Activated CD8-positive, alpha-beta T cell treated with anti-CD3 and anti-CD28 coated beads, Interleukin-2, amount 10 ng/mL, durations not matched to agents 7 days and 5 days (primary cell): ENCODE measurements around the gene BZW2. TPM values are rescaled to one million over a fixed set of nuclear protein-coding genes. Genes with fewer than 3 reads are reported as not detected.
"Not testable (repeated sequence)": the region's sequence is repeated elsewhere in the genome, so short reads cannot be mapped to it uniquely, and the experiment has no call there.

Source experiments
- ATAC-seq: fragments of 150-1000 bp; cut with Tn5 transposase; one replicate; pipeline ENCODE4 v1.10.0; 2021; ENCODE audit warnings: moderate library complexity
- CTCF ChIA-PET: fragments of 350-600 bp; sonication (Branson Sonifier 250); formaldehyde crosslinking; loops from one replicate; lab custom pipeline; 2021; ENCODE audit warnings: antibody characterized with exemption; lab: Charles Lee
- POLR2A ChIA-PET: fragments of 350-600 bp; sonication (Branson Sonifier 250); formaldehyde crosslinking; loops from one replicate; lab custom pipeline; 2021; ENCODE audit warnings: antibody characterized with exemption; lab: Charles Lee
- DNase-seq: peaks from one replicate; pipeline ENCODE4 v3.0.0-alpha.2; 2020
- H3K27ac Mint-ChIP-seq: one replicate; pipeline ENCODE4 v1.8.0; 2021; ENCODE audit warnings: mild to moderate bottlenecking, mixed read lengths
- H3K27me3 Mint-ChIP-seq: one replicate; pipeline ENCODE4 v1.8.0; 2021; ENCODE audit warnings: low read depth, mixed read lengths
- H3K36me3 Mint-ChIP-seq: one replicate; pipeline ENCODE4 v1.8.0; 2021; ENCODE audit warnings: low read depth, mixed read lengths
- H3K4me1 Mint-ChIP-seq: one replicate; pipeline ENCODE4 v1.8.0; 2021; ENCODE audit warnings: low read depth, mixed read lengths
- H3K4me3 Mint-ChIP-seq: one replicate; pipeline ENCODE4 v1.8.0; 2021; ENCODE audit warnings: mild to moderate bottlenecking, mixed read lengths
- H3K9me3 Mint-ChIP-seq: one replicate; pipeline ENCODE4 v1.8.0; 2022; ENCODE audit warnings: mixed read lengths; ENCODE audit not compliant: insufficient read depth
- total RNA-seq, 2 experiments: library from RNA; stranded (reverse); gene quantifications; one replicate each; pipeline ENCODE4 v1.2.3, GENCODE V29; 2021

Gene BZW2
- total RNA-seq, 2 experiments from 2014 or later, result 59.7 to 62.3 TPM

DNA sequence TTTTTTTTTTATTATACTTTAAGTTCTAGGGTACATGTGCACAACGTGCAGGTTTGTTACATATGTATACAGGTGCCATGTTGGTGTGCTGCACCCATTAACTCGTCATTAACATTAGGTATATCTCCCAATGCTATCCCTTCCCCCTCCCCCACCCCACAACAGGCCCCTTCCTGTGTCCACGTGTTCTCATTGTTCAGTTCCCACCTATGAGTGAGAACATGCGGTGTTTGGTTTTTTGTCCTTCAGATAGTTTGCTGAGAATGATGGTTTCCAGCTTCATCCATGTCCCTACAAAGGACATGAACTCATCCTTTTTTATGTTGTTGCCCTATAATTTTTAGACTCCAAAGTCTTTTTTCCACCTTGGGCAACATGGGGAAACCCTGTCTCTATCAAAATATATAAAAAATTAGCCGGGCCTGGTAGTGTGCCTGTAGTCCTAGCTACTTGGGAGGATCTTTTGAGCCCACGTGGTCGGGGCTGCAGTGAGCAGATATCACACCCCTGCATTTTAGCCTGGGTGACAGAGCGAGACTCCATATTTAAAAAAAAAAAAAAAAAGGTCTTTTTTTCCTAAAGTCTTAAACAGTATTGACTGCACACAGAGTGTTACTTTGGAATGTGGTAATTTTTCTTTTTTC, 14.0 kb downstream of the BZW2 start:
- H3K27me3 Mint-ChIP-seq, POLR2A ChIA-PET, ATAC-seq, H3K4me3 Mint-ChIP-seq, H3K9me3 Mint-ChIP-seq, H3K27ac Mint-ChIP-seq, DNase-seq, CTCF ChIA-PET: not testable (repeated sequence)
- H3K4me1 Mint-ChIP-seq, result peaks cover 16% of the 10 kb centered on the region
- H3K36me3 Mint-ChIP-seq, result peaks cover 21% of the 10 kb centered on the region

DNA sequence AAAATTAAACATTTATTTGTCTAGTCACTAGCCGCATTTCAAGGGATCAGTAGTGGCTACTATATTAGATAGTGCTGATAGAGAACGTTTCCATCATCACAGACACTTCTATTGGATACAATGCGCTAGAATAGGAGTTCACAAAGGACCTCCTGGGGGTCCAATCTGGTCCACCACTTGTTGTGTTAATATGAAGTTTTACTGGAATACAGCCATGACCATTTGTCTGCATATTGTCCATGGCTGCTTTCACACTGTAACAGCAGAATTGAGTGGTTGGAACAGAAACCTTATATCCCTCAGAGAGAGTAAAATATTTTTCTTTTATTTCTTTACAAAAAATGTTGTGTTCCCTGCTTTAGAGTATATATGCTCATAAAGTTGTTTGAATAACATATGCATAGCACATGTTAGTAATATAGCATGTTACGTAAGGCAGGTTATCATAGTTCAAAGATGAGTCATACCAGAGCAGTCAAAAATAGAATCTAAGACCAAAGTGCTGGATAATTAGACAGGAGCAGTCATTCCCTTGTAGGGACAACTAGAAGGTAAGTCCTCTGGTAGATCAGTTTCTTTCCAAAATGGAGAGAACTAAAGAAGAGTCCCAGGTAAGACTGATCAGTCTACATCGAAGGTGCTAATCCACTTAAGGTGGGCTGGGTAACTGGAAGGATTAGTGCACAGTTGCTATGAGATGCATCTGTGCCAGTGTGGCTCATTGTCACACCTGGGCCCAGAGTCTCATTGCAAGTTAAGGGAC, 14.9 kb downstream of the BZW2 start:
- CTCF ChIA-PET, result no interaction called here
- H3K4me3 Mint-ChIP-seq, result no peak overlapping the region
- H3K36me3 Mint-ChIP-seq, result peaks cover 24% of the 10 kb centered on the region
- no peak for ATAC-seq
- no peaks in the 10 kb centered on the region for H3K27me3 Mint-ChIP-seq
- H3K4me1 Mint-ChIP-seq, result peaks cover 16% of the 10 kb centered on the region
- POLR2A ChIA-PET, result no interaction called here
- DNase-seq, result no peak
- H3K9me3 Mint-ChIP-seq, result no peaks in the 10 kb centered on the region
- no peak overlapping the region for H3K27ac Mint-ChIP-seq

DNA sequence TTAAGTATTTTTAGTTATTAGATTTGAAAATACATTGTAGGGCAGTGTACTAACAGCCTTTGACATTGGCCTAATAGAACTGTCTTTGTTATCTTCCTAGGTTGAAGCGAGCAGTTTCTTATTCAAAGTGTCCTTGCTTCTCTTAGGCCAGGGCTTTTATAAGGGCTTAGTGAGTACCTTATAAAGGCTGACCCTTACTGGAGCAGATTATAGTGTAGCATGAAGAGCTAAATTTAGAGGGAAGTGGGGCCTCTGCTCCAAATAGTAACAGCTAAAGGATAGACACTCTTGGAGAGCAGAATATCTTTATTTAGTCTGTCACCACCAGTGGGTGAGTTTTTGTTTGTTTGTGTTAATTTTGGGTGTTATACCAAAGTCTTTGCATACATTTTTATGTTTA, 15.9 kb downstream of the BZW2 start:
- Mint-ChIP-seq H3K36me3 (peaks cover 20% of the 10 kb centered on the region), H3K9me3 (no peaks in the 10 kb centered on the region), H3K27me3 (no peaks in the 10 kb centered on the region), H3K4me3 (no peak overlapping the region), H3K27ac (no peak overlapping the region), H3K4me1 (peaks cover 16% of the 10 kb centered on the region)
- POLR2A ChIA-PET, result no interaction called here
- ATAC-seq (no peak), DNase-seq (no peak)
- CTCF ChIA-PET, result interaction anchor here (0.7 kb wide), 1 partner anchor 23 kb away, joined by 3 read pairs; no protein-coding TSS in a partner anchor

DNA sequence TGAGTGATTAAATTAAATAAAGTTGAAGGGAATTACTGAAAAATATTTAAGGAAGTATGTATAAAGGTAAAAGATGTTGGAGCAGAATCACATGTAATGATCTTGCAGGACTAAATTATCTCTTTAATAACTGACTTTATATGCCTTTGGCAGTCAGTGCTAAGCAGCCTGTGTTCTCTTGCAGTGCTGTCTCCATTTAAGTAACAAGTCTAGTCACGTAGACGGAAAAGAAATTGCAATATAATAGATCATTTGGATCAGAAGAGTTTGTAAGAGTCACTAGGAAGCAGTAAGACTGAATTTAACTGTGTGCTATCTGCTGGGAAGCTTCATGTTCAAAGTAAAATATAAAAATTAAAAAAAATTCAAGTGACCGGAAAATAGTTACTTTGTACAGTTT, 21.4 kb downstream of the BZW2 start:
- CTCF ChIA-PET, result no interaction called here
- Mint-ChIP-seq H3K36me3 (peaks cover 52% of the 10 kb centered on the region), H3K4me1 (peaks cover 3% of the 10 kb centered on the region), H3K4me3 (no peak overlapping the region), H3K9me3 (no peaks in the 10 kb centered on the region), H3K27me3 (no peaks in the 10 kb centered on the region), H3K27ac (no peak overlapping the region)
- no peak for ATAC-seq
- POLR2A ChIA-PET, result no interaction called here
- no peak for DNase-seq

DNA sequence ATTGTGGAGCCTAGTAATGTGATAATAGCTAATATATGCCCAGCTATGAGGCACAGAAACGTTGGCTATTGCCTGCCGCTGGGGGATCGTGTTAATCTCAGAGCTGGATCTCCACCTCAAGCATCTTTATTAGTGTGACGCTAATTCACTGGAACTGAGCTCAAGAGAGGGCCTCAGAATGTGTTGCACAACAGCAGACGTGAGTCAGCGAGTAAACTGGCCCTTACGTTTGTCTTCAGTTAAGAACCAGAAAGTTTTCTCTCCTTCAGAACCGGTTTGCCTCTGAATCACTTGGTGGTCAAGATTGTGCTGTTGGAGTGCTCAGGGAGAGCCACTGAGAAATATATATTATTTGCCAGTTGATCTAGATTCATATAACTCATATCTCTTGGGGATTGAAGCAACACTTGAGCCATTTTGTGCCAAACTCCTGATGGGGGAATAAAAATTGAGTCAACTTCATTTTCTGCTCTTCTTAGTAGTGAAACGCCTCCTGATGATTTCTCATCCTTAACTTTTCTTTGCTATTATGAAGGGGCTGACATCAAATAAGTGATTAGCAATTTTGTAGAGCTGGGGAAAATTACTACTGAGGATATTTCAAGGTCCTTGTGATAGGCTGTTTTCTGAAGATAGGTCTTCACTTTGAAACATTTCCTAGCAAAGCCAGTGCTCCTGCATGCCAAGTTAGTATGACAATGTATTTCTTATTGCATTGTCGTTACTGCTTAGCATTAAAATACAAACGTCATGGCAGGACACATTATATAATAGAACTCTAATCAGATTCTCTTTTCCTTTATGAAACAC, 22.3 kb downstream of the BZW2 start:
- no peaks in the 10 kb centered on the region for H3K27me3 Mint-ChIP-seq
- H3K9me3 Mint-ChIP-seq, result no peaks in the 10 kb centered on the region
- ChIA-PET CTCF (no interaction called here), POLR2A (no interaction called here)
- ATAC-seq (no peak), DNase-seq (no peak)
- no peaks in the 10 kb centered on the region for H3K4me1 Mint-ChIP-seq
- no peak overlapping the region for H3K27ac Mint-ChIP-seq
- H3K36me3 Mint-ChIP-seq, result peaks cover 59% of the 10 kb centered on the region
- no peak overlapping the region for H3K4me3 Mint-ChIP-seq

DNA sequence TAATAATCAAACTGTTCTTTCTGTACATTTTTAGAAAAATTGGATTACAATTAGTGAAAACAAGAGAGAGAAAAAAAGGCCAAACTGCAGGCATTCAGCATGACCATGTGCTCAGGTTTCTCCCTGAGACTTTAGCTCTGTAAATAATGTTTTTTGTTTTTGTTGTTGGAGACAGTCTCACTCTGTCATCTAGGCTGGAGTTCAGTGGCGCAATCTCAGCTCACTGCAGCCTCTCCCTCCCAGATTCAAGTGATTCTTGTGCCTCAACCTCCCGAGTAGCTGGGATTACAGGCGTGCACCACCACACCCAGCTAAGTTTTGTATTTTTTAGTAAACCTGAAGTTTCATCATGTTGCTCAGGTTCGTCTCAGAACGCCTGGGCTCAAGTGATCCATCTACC, 23.0 kb downstream of the BZW2 start:
- Mint-ChIP-seq H3K4me3 (no peak overlapping the region), H3K27me3 (no peaks in the 10 kb centered on the region), H3K9me3 (no peaks in the 10 kb centered on the region), H3K27ac (no peak overlapping the region), H3K4me1 (no peaks in the 10 kb centered on the region), H3K36me3 (peaks cover 59% of the 10 kb centered on the region)
- DNase-seq (no peak), ATAC-seq (no peak)
- ChIA-PET POLR2A (interaction anchor here (1.0 kb wide), 1 partner anchor 23 kb away, joined by 3 read pairs; the partner anchor contains the start of genes ANKMY2 and BZW2), CTCF (no interaction called here)

DNA sequence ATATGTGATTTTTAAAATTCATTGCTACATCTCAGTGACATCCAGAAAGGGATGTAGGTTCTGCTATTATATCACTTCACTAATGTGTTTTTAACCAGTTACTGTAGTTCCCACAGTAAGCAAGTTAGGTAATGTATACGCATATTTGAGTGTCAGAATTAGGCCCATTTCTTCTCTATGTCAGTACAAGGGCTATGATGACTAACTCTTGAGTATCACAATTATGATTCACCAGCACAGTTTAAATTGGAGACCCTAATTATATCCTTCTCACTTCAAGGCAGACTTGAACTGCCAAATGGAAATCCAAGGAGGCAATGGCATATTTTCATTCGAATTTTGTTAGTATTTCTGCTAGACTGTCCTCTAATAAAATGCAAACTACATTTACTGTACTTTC, 23.6 kb downstream of the BZW2 start:
- DNase-seq, result no peak
- H3K27ac Mint-ChIP-seq, result no peak overlapping the region
- H3K9me3 Mint-ChIP-seq, result no peaks in the 10 kb centered on the region
- ChIA-PET POLR2A (interaction anchor here (1.0 kb wide), 1 partner anchor 24 kb away, joined by 3 read pairs; the partner anchor contains the start of genes ANKMY2 and BZW2), CTCF (no interaction called here)
- no peak for ATAC-seq
- peaks cover 56% of the 10 kb centered on the region for H3K36me3 Mint-ChIP-seq
- H3K4me1 Mint-ChIP-seq, result no peaks in the 10 kb centered on the region
- no peak overlapping the region for H3K4me3 Mint-ChIP-seq
- no peaks in the 10 kb centered on the region for H3K27me3 Mint-ChIP-seq

DNA sequence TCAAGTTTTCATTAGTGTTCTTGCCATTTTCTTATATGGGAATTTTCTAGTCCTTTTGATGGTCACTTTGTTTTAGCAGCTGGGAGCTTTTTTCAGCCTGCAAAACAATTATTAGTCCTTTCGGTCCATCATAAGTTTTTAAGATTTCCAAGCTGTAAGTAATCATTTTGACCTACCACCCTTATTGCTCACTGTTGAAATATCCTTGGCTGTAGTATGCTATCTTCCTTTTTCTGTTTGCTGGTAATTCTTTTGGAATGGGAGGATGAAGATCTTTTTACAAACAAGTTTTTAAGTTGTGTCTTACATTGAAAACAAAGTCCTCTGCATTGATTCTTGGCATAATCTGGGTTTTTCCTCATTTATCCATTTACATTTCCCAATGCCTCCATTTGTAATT, 24.0 kb downstream of the BZW2 start:
- ATAC-seq, result no peak
- DNase-seq, result no peak
- ChIA-PET POLR2A (interaction anchor here (1.0 kb wide), 1 partner anchor 24 kb away, joined by 3 read pairs; the partner anchor contains the start of genes ANKMY2 and BZW2), CTCF (no interaction called here)
- Mint-ChIP-seq H3K4me1 (no peaks in the 10 kb centered on the region), H3K9me3 (no peaks in the 10 kb centered on the region), H3K27ac (no peak overlapping the region), H3K27me3 (no peaks in the 10 kb centered on the region), H3K4me3 (no peak overlapping the region), H3K36me3 (peaks cover 56% of the 10 kb centered on the region)

DNA sequence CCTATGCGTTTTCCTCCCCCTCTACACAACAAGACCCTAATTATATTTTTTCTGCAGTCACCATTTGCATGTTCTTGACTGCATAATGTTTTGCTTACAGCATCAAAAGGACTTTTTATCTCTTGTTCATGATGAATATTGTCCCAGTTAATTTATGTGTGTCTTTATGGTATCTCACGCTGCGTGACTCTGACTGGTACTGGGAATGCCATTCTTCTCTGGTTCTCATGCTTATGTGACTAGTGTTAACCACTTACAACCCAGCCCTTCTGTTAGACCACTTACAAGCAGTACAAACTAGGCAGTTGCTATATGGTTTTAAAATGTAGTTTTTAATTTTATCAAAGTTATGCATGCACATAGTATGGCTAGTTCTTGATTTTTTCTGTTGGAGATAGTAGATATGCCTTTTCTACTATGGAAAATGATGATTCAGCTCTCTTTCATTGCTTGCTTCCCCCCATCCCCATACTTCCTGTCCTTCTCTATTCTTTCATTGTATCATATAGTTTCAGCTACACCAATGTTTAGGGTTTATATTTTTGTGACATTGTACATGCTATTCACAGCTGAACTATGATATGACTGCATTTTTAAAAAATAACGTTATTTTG, 24.9 kb downstream of the BZW2 start:
- POLR2A ChIA-PET, result no interaction called here
- Mint-ChIP-seq H3K4me3 (no peak overlapping the region), H3K27ac (no peak overlapping the region), H3K9me3 (no peaks in the 10 kb centered on the region), H3K4me1 (peaks cover 4% of the 10 kb centered on the region), H3K27me3 (no peaks in the 10 kb centered on the region), H3K36me3 (peaks cover 57% of the 10 kb centered on the region)
- no peak for DNase-seq
- CTCF ChIA-PET, result no interaction called here
- no peak for ATAC-seq

DNA sequence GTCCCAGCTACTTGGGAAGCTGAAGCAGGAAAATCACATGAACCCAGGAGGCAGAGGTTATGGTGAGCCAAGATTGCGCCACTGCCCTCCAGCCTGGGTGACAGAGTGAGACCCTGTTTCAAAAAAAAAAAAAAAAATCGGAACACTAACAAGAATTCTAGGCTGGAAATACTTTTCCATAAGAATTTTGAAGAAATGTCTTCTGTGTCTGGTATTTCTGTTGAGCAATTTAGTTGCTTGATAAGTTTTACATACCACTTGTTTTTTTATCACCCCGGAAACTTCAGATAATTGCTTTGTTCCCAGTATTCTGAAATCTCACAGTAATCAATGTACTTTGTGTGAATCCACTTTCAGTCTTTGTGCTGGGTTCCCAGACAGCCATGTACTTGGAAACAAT, 25.8 kb downstream of the BZW2 start:
- DNase-seq, result no peak
- CTCF ChIA-PET, result interaction anchor here (1.5 kb wide), 1 partner anchor 19 kb away, joined by 3 read pairs; no protein-coding TSS in a partner anchor
- POLR2A ChIA-PET, result no interaction called here
- Mint-ChIP-seq H3K27me3 (no peaks in the 10 kb centered on the region), H3K9me3 (no peaks in the 10 kb centered on the region), H3K4me3 (no peak overlapping the region), H3K36me3 (peaks cover 62% of the 10 kb centered on the region), H3K4me1 (peaks cover 5% of the 10 kb centered on the region), H3K27ac (no peak overlapping the region)
- no peak for ATAC-seq

DNA sequence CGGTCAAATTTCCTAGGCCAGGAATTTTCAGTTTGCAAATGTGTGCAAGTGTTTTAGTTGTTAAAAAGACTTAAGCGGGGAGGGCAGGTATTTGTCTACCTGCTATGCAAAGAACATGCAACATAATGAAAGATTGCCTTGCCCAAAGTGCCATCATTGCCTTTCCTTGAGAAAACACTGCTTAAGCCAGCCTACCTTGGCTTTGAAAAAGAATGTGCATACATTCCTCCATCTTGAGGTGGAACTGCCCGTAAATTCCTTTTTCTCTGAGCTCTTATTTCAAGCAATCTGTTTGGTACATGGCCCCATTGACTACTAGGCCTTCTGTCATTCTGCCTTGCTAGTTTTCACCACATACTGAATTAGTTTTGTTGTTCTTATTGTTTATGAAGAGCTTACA, 29.3 kb downstream of the BZW2 start:
- H3K36me3 Mint-ChIP-seq, result peaks cover 64% of the 10 kb centered on the region
- peaks cover 6% of the 10 kb centered on the region for H3K4me1 Mint-ChIP-seq
- CTCF ChIA-PET, result interaction anchor here (1.0 kb wide), 1 partner anchor 111 kb away, joined by 3 read pairs; no protein-coding TSS in a partner anchor
- no peak for ATAC-seq
- POLR2A ChIA-PET, result no interaction called here
- H3K9me3 Mint-ChIP-seq, result no peaks in the 10 kb centered on the region
- no peak for DNase-seq
- H3K27ac Mint-ChIP-seq, result no peak overlapping the region
- H3K4me3 Mint-ChIP-seq, result no peak overlapping the region
- no peaks in the 10 kb centered on the region for H3K27me3 Mint-ChIP-seq
